H9 (cell line): ENCODE data around the gene POLN. TPM values are rescaled to one million over a fixed set of nuclear protein-coding genes. Genes with fewer than 3 reads are reported as not detected.

Experiments used
- DNase-seq: peaks from one replicate; pipeline ENCODE4 v3.0.0-alpha.2; 2017
- H2AFZ ChIP-seq: one replicate; pipeline ENCODE4 v1.6.1; 2013; ENCODE audit warnings: mild to moderate bottlenecking, low read length, control low read depth, moderate library complexity
- H2AK5ac ChIP-seq: 2 replicates; pipeline ENCODE4 v1.6.1; 2013; ENCODE audit warnings: low read length, control low read depth, mixed read lengths; ENCODE audit not compliant: insufficient read length
- H2BK120ac ChIP-seq: one replicate; pipeline ENCODE4 v1.6.1; 2013; ENCODE audit warnings: low read depth, mild to moderate bottlenecking, low read length, control low read depth, inconsistent platforms; ENCODE audit not compliant: poor library complexity, severe bottlenecking
- H2BK12ac ChIP-seq: 2 replicates; pipeline ENCODE4 v1.6.1; 2013; ENCODE audit warnings: low read length, control low read depth, mixed read lengths, low read depth; ENCODE audit not compliant: insufficient read length
- H2BK15ac ChIP-seq: 2 replicates; pipeline ENCODE4 v1.6.1; 2013; ENCODE audit warnings: low read depth, low read length, control low read depth
- H2BK20ac ChIP-seq: one replicate; pipeline ENCODE4 v1.6.1; 2013; ENCODE audit warnings: low read depth, mild to moderate bottlenecking, low read length, control low read depth, inconsistent platforms; ENCODE audit not compliant: poor library complexity, severe bottlenecking
- H2BK5ac ChIP-seq: 2 replicates; pipeline ENCODE4 v1.6.1; 2013; ENCODE audit warnings: low read length, control low read depth, mixed read lengths; ENCODE audit not compliant: insufficient read length
- H3K14ac ChIP-seq: 2 replicates; pipeline ENCODE4 v1.6.1; 2013; ENCODE audit warnings: low read length, control low read depth; ENCODE audit not compliant: insufficient read depth
- H3K18ac ChIP-seq: 2 replicates; pipeline ENCODE4 v1.6.1; 2013; ENCODE audit warnings: low read depth, mild to moderate bottlenecking, mixed read lengths, low read length, control low read depth; ENCODE audit not compliant: insufficient read length
- H3K23ac ChIP-seq: 2 replicates; pipeline ENCODE4 v1.6.1; 2013; ENCODE audit warnings: low read length, control low read depth, mixed read lengths, low read depth; ENCODE audit not compliant: insufficient read length
- H3K23me2 ChIP-seq: 2 replicates; pipeline ENCODE4 v1.6.1; 2013; ENCODE audit warnings: low read depth, mild to moderate bottlenecking, mixed read lengths, low read length, control low read depth; ENCODE audit not compliant: insufficient read length, poor library complexity, severe bottlenecking
- H3K27ac ChIP-seq: 2 replicates; pipeline ENCODE4 v1.5.1; 2013; ENCODE audit warnings: low read length, control low read depth, mixed read lengths, low read depth; ENCODE audit not compliant: insufficient read length
- H3K27me3 ChIP-seq: 2 replicates; pipeline ENCODE4 v1.6.1; 2013; ENCODE audit warnings: low read length, control low read depth, inconsistent platforms; ENCODE audit not compliant: insufficient read depth
- H3K4ac ChIP-seq: 2 replicates; pipeline ENCODE4 v1.6.1; 2013; ENCODE audit warnings: low read depth, mild to moderate bottlenecking, control low read depth, inconsistent platforms, low read length, moderate library complexity
- H3K4me1 ChIP-seq: 2 replicates; pipeline ENCODE4 v1.6.1; 2013; ENCODE audit warnings: low read length, control low read depth, inconsistent platforms; ENCODE audit not compliant: insufficient read depth
- H3K4me2 ChIP-seq: 2 replicates; pipeline ENCODE4 v1.6.1; 2013; ENCODE audit warnings: low read length, control low read depth, mixed read lengths; ENCODE audit not compliant: insufficient read length, insufficient read depth
- H3K56ac ChIP-seq: 2 replicates; pipeline ENCODE4 v1.6.1; 2013; ENCODE audit warnings: low read depth, mild to moderate bottlenecking, mixed read lengths, low read length, control low read depth; ENCODE audit not compliant: insufficient read length
- H3K79me1 ChIP-seq: 2 replicates; pipeline ENCODE4 v1.6.1; 2013; ENCODE audit warnings: low read depth, mild to moderate bottlenecking, moderate library complexity, low read length, control low read depth, inconsistent platforms; ENCODE audit not compliant: insufficient read depth, poor library complexity, severe bottlenecking
- H3K79me2 ChIP-seq: 2 replicates; pipeline ENCODE4 v1.6.1; 2013; ENCODE audit warnings: low read length, control low read depth, inconsistent platforms; ENCODE audit not compliant: insufficient read depth
- H3K9ac ChIP-seq: 2 replicates; pipeline ENCODE4 v1.6.1; 2013; ENCODE audit warnings: low read length, control low read depth, mixed read lengths; ENCODE audit not compliant: insufficient read length; ENCODE audit errors: extremely low read depth
- H3K9me3 ChIP-seq: one replicate; pipeline ENCODE4 v1.6.1; 2013; ENCODE audit warnings: low read depth, low read length, inconsistent platforms; ENCODE audit not compliant: control insufficient read depth
- H3T11ph ChIP-seq: one replicate; pipeline ENCODE4 v1.6.1; 2013; ENCODE audit warnings: mild to moderate bottlenecking, low read length, control low read depth, inconsistent platforms
- H4K20me1 ChIP-seq: one replicate; pipeline ENCODE4 v1.6.1; 2013; ENCODE audit not compliant: control insufficient read depth, insufficient read length, insufficient read depth
- H4K5ac ChIP-seq: 2 replicates; pipeline ENCODE4 v1.6.1; 2013; ENCODE audit warnings: low read depth, mild to moderate bottlenecking, mixed read lengths, low read length, control low read depth; ENCODE audit not compliant: insufficient read length
- H4K8ac ChIP-seq: replicated peaks from 2 replicates; pipeline ENCODE4 v1.6.1; 2013; ENCODE audit warnings: low read length, control low read depth, mixed read lengths, low read depth; ENCODE audit not compliant: insufficient read length
- H4K91ac ChIP-seq: 2 replicates; pipeline ENCODE4 v1.6.1; 2013; ENCODE audit warnings: low read depth, mild to moderate bottlenecking, moderate library complexity, mixed read lengths, low read length, control low read depth; ENCODE audit not compliant: insufficient read length
- H3K27ac Mint-ChIP-seq, 3 experiments: 2 replicates in 2 of 3; 3 replicates in 1 of 3; pipeline ENCODE4 v1.8.0; 2020 to 2021; ENCODE audit warnings: mixed read lengths in 3 of 3, mild to moderate bottlenecking in 1 of 3, moderate library complexity in 1 of 3
- H3K27me3 Mint-ChIP-seq: 2 replicates; pipeline ENCODE4 v1.8.0; 2021; ENCODE audit warnings: low read depth, mild to moderate bottlenecking, moderate library complexity, mixed read lengths
- H3K36me3 Mint-ChIP-seq, 3 experiments: 2 replicates in 2 of 3; 3 replicates in 1 of 3; pipeline ENCODE4 v1.8.0; 2020 to 2021; ENCODE audit warnings: low read depth in 3 of 3, mixed read lengths in 3 of 3; ENCODE audit not compliant: insufficient read depth in 1 of 3
- H3K4me1 Mint-ChIP-seq, 2 experiments: 2 replicates each; pipeline ENCODE4 v1.8.0; 2020; ENCODE audit warnings: mixed read lengths in 2 of 2
- H3K4me3 Mint-ChIP-seq, 2 experiments: 2 replicates in 1 of 2; 3 replicates in 1 of 2; pipeline ENCODE4 v1.8.0; 2020 to 2021; ENCODE audit warnings: mild to moderate bottlenecking in 2 of 2, mixed read lengths in 2 of 2, moderate library complexity in 1 of 2
- H3K9me3 Mint-ChIP-seq, 2 experiments: 2 replicates in 1 of 2; 3 replicates in 1 of 2; pipeline ENCODE4 v1.8.0; 2020; ENCODE audit warnings: mild to moderate bottlenecking in 2 of 2, mixed read lengths in 2 of 2, moderate library complexity in 1 of 2
- whole genome bisulfite sequencing: extraction: QIAGEN DNeasy Blood & Tissue Kit; methylation state at CpG from one replicate; pipeline ENCODE4 v1.1.7; 2013; ENCODE audit warnings: missing lambda C conversion rate, low lambda C conversion rate, mixed read lengths; ENCODE audit not compliant: insufficient read length; ENCODE audit errors: extremely low coverage; 5-methylcytosine and 5-hydroxymethylcytosine counted together
- total RNA-seq: library from RNA; stranded (reverse); gene quantifications from 2 replicates; pipeline ENCODE4 v1.2.1, GENCODE V29; 2021
- TF ChIP-seq, protein P1 (sequence below): fragments of 200-600 bp; sonication (generic); conservative IDR thresholded peaks from 3 replicates; pipeline ENCODE4 v1.8.0; 2021; ENCODE audit warnings: antibody characterized with exemption, mild to moderate bottlenecking

Gene POLN
- total RNA-seq, 1 experiment from 2014 or later: 0.74 TPM

DNA sequence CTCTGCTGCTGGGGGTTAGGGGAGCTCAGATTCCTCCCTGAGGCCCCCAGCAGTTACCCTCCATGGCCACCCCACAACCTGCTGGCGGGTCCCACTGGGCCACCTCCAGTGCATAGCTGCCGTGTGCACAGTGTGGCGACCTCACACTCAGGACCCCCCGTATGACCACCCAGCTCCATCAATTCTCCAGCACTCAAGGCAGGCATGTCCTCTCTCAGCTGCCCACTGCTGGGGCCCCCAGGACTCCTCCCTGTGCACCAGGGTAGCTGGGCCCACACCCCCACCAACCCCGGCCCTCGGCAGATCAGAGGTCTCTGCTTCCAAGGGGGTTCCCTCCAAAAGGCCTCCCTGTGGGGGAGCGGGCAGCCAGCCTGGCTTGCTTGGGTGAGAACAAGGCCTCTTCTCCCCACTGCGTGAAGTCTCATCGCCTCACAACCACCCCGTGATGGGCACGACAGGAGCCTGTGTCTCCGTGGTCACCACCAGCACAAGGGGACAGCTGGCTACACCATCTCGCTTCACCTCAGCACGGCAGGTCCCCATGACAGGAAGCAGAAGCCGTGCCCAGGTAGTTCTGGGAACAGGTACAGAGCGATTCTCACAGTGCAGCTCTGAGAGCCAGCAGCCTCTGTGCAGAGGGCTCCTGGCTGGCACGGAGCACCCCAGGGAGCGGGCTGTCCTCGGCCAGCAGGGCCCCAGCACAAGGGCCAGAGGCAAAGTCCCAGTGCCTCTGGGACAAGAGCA lies 4.6 kb upstream of the POLN start:
- no peak overlapping the region for H2BK12ac ChIP-seq
- Mint-ChIP-seq H3K4me3 (no peak overlapping the region), H3K27me3 (peaks cover 5% of the 10 kb centered on the region), H3K27ac (no peak overlapping the region), H3K9me3 (peaks cover 13 to 17% of the 10 kb centered on the region in 2 experiments), H3K4me1 (peaks cover 0 to 7% of the 10 kb centered on the region in 2 experiments; a peak in 2 of 4 replicates), H3K36me3 (peaks cover 7 to 14% (median 9%) of the 10 kb centered on the region in 3 experiments)
- no peaks in the 10 kb centered on the region for H3K79me1 ChIP-seq
- no peak overlapping the region for H3K18ac ChIP-seq
- H3K23ac ChIP-seq: no peak overlapping the region
- H2BK20ac ChIP-seq: no peak overlapping the region
- TF ChIP-seq, protein P1, sequence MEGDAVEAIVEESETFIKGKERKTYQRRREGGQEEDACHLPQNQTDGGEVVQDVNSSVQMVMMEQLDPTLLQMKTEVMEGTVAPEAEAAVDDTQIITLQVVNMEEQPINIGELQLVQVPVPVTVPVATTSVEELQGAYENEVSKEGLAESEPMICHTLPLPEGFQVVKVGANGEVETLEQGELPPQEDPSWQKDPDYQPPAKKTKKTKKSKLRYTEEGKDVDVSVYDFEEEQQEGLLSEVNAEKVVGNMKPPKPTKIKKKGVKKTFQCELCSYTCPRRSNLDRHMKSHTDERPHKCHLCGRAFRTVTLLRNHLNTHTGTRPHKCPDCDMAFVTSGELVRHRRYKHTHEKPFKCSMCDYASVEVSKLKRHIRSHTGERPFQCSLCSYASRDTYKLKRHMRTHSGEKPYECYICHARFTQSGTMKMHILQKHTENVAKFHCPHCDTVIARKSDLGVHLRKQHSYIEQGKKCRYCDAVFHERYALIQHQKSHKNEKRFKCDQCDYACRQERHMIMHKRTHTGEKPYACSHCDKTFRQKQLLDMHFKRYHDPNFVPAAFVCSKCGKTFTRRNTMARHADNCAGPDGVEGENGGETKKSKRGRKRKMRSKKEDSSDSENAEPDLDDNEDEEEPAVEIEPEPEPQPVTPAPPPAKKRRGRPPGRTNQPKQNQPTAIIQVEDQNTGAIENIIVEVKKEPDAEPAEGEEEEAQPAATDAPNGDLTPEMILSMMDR: no peak
- no peak overlapping the region for H2AFZ ChIP-seq
- no peak overlapping the region; the same call in 1 of the 2 replicates for H3K14ac ChIP-seq
- no peak overlapping the region for H4K91ac ChIP-seq
- DNase-seq: no peak
- H2AK5ac ChIP-seq: no peak overlapping the region
- no peaks in the 10 kb centered on the region for H3K27me3 ChIP-seq
- no peak overlapping the region; the same call in 1 of the 2 replicates for H3K4ac ChIP-seq
- no peaks in the 10 kb centered on the region for H3K9me3 ChIP-seq
- WGBS: no CpG with 5 or more reads among the region's 19 CpGs
- H3K4me2 ChIP-seq: no peak overlapping the region
- H2BK15ac ChIP-seq: no peak overlapping the region
- H4K8ac ChIP-seq: no peak overlapping the region
- H4K20me1 ChIP-seq: no peaks in the 10 kb centered on the region
- H3K23me2 ChIP-seq: peaks cover 3% of the 10 kb centered on the region
- H3K27ac ChIP-seq: no peak overlapping the region
- no peaks in the 10 kb centered on the region for H3K4me1 ChIP-seq
- H4K5ac ChIP-seq: no peak overlapping the region
- no peak overlapping the region for H2BK120ac ChIP-seq
- H3K56ac ChIP-seq: no peak overlapping the region
- H3T11ph ChIP-seq: no peak overlapping the region
- no peak overlapping the region for H2BK5ac ChIP-seq
- H3K79me2 ChIP-seq: no peaks in the 10 kb centered on the region; the same call in 1 of the 2 replicates
- no peak overlapping the region for H3K9ac ChIP-seq
